Measurements from ENCODE around the gene TRABD2B. TPM values are rescaled to one million over a fixed set of nuclear protein-coding genes. Genes with fewer than 3 reads are reported as not detected.

Gene TRABD2B
- total and polyA plus RNA-seq, 2 of the 4 experiments (the other 2 are of a cell fraction): not detected

DNA sequence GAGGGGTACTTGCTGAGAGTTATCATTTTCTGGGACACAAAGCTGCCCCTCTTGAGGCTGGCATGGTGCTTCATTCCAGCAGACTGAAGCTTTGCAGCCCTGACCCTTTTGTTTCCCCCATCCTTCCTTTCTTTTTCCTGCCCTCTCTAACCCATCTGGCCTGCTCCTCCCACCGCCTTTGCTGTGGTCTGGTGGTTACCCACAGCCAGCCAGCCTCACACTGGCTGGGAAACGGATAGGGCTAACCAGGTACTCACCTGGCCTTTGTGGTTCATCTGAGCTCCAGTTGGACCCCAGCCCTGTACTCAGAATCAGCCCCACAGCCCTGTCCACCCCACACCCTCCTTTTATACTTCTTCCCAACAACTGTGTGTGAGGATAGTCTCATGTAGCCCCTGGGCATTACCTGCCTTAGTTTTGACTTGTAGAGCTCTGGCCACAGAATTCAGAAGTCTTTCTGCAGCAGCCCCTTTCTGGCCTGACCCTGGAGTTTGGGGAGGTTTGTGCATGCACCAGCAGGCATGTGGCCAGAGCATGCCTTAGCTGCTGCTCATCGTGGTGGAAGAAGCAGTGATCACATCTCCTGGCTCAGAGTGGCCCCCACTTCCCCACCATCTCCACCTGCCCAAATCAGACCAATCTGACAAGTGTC lies 138.0 kb downstream of the TRABD2B start:
- Histone ChIP-seq H2BK15ac (ENCODE audit: low read depth, low read length) (no peak overlapping the region), H3K27ac (ENCODE audit: insufficient read depth, low read length) (no peak overlapping the region), H2BK20ac (ENCODE audit: low read depth, low read length) (no peak overlapping the region), H2AK5ac (ENCODE audit: low read depth, low read length) (no peak overlapping the region), H3K4me3 (ENCODE audit: insufficient read depth, low read depth, low read length) (no peak overlapping the region), H4K5ac (ENCODE audit: low read depth, low read length) (no peak overlapping the region), H3K14ac (replicated peaks; ENCODE audit: low read depth, low read length) (no peak overlapping the region), H3K9ac (ENCODE audit: low read depth, low read length) (no peak overlapping the region), H2AK9ac (replicated peaks; ENCODE audit: low read depth, low read length, poor library complexity) (no peak overlapping the region), H3K36me3 (ENCODE audit: control insufficient read depth, insufficient read depth, low read length) (no peaks in the 10 kb centered on the region), H3K9me1 (ENCODE audit: insufficient read depth, low read length) (no peaks in the 10 kb centered on the region), H4K8ac (ENCODE audit: low read depth in 2 of 2, low read length in 2 of 2) (no peak overlapping the region), H3K23ac (ENCODE audit: low read depth, low read length) (no peak overlapping the region), H2BK5ac (ENCODE audit: low read depth, low read length, poor library complexity, severe bottlenecking) (no peak overlapping the region), H2BK120ac (ENCODE audit: low read depth, low read length) (no peak overlapping the region), H3K9me3 (ENCODE audit: control insufficient read depth, insufficient read depth, low read length) (no peaks in the 10 kb centered on the region), H3K27me3 (ENCODE audit: control insufficient read depth, insufficient read depth, low read length) (no peaks in the 10 kb centered on the region), H3K79me1 (ENCODE audit: low read depth in 1 of 2, low read length in 2 of 2) (no peaks in the 10 kb centered on the region), H3K56ac (ENCODE audit: extremely low read depth, insufficient read depth, low read length) (no peak overlapping the region), H3K4ac (ENCODE audit: low read depth, low read length) (no peak overlapping the region), H3K4me2 (ENCODE audit: low read depth, low read length) (no peak overlapping the region), H4K20me1 (ENCODE audit: insufficient read depth, low read length) (no peaks in the 10 kb centered on the region), H3K18ac (ENCODE audit: low read depth, low read length) (no peak overlapping the region), H4K91ac (ENCODE audit: insufficient read depth, low read depth, low read length) (no peak overlapping the region), H3K4me1 (ENCODE audit: control insufficient read depth, insufficient read depth, low read length) (no peaks in the 10 kb centered on the region), H2AFZ (replicated peaks; ENCODE audit: low read length, poor library complexity) (no peak overlapping the region)
- ATAC-seq (ENCODE audit: low read depth) (no peak), DNase-seq (no peak)
- dilution Hi-C loops (cut with HindIII; ENCODE audit: low sequenced_read_pairs, unreplicated experiment) (no loop called here), intact Hi-C loops (cut with micrococcal nuclease) (no loop called here), in situ Hi-C loops (cut with MboI; ENCODE audit: low sequenced_read_pairs) (no loop called here)
- no TSS peak for BruUV-seq (replicated peaks)
- WGBS, 2 experiments (ENCODE audit: extremely low coverage in 2 of 2, insufficient read length in 1 of 2): 20% methylated on average over 1 of the region's 3 CpGs; no CpG with 5 or more reads in 1 of the 2 experiments
- ChIA-PET POLR2A (ENCODE audit: unreplicated experiment) (no interaction called here), CTCF (no interaction called here)
- TF ChIP-seq BHLHE40 (IDR thresholded peaks at IDR 0.05; ENCODE audit: low read depth, low read length) (no peak), MXI1 (IDR thresholded peaks at IDR 0.05; ENCODE audit: borderline replicate concordance, low read depth, low read length) (no peak), FOS (IDR thresholded peaks at IDR 0.05; ENCODE audit: low read depth, low read length) (no peak)
